KMS-11 (cell line): ENCODE measurements around the gene TACR3.

Source experiments
- H2AFZ ChIP-seq: fragments of 200-600 bp; sonication (generic); 2 replicates; pipeline ENCODE4 v1.6.1; 2016; ENCODE audit warnings: antibody characterized with exemption, mixed run types, low read depth
- H3K27ac ChIP-seq: fragments of 200-600 bp; sonication (generic); 2 replicates; pipeline ENCODE4 v1.6.1; 2016; ENCODE audit warnings: mild to moderate bottlenecking, mixed run types
- H3K27me3 ChIP-seq: fragments of 200-600 bp; sonication (generic); 2 replicates; pipeline ENCODE4 v1.6.1; 2017; ENCODE audit warnings: mild to moderate bottlenecking, low read depth, mixed run types, moderate library complexity; ENCODE audit not compliant: insufficient read depth
- H3K36me3 ChIP-seq: fragments of 200-600 bp; sonication (generic); 2 replicates; pipeline ENCODE4 v1.6.1; 2017; ENCODE audit warnings: mild to moderate bottlenecking, mixed run types; ENCODE audit not compliant: insufficient read depth
- H3K4me1 ChIP-seq: fragments of 200-600 bp; sonication (generic); 2 replicates; pipeline ENCODE4 v1.6.1; 2016; ENCODE audit warnings: mild to moderate bottlenecking, low read depth, mixed run types; ENCODE audit not compliant: poor library complexity, severe bottlenecking
- H3K4me2 ChIP-seq: fragments of 200-600 bp; sonication (generic); 2 replicates; pipeline ENCODE4 v1.7.0; 2016; ENCODE audit warnings: mild to moderate bottlenecking, mixed run types
- H3K4me3 ChIP-seq: fragments of 200-600 bp; sonication (generic); IDR thresholded peaks from 2 replicates; pipeline ENCODE4 v1.6.1; 2017; ENCODE audit warnings: low read depth, low read length, mixed read lengths; ENCODE audit not compliant: insufficient read depth
- H3K79me2 ChIP-seq: fragments of 200-600 bp; sonication (generic); 2 replicates; pipeline ENCODE4 v1.6.1; 2016; ENCODE audit warnings: low read depth, mixed run types; ENCODE audit not compliant: insufficient read depth
- H3K9ac ChIP-seq: fragments of 200-600 bp; sonication (generic); 2 replicates; pipeline ENCODE4 v1.6.1; 2016; ENCODE audit warnings: mild to moderate bottlenecking, mixed run types
- H4K20me1 ChIP-seq: fragments of 200-600 bp; sonication (generic); 2 replicates; pipeline ENCODE4 v1.6.1; 2016; ENCODE audit warnings: mild to moderate bottlenecking, mixed run types; ENCODE audit not compliant: insufficient read depth
- TF ChIP-seq, protein P1 (sequence below): fragments of 200-600 bp; sonication (generic); conservative IDR thresholded peaks from 2 replicates; pipeline ENCODE4 v1.6.1; 2017; ENCODE audit warnings: low read depth, mild to moderate bottlenecking, antibody characterized with exemption, low read length, moderate library complexity, mixed read lengths

The TACR3 gene, protein sequence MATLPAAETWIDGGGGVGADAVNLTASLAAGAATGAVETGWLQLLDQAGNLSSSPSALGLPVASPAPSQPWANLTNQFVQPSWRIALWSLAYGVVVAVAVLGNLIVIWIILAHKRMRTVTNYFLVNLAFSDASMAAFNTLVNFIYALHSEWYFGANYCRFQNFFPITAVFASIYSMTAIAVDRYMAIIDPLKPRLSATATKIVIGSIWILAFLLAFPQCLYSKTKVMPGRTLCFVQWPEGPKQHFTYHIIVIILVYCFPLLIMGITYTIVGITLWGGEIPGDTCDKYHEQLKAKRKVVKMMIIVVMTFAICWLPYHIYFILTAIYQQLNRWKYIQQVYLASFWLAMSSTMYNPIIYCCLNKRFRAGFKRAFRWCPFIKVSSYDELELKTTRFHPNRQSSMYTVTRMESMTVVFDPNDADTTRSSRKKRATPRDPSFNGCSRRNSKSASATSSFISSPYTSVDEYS

DNA sequence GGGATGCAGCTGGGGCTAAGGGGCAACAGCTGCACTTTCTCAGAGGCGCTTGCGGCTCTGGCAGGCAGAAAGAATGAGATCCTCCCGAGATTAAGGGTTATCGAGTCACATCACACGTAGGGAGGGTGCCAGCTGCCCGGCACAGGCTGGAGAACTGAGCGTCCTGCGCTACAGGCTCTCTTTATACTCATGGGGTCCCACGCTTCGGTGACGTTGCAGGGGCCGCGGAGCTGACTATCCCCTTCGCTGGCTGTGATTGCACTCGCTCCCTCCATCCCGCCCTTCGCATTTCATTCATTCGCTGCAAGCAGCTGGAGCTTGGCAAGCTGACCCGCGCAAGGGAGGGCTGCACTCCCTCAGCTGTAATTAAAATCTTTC, at the start of gene TACR3:
TSS of gene TACR3 (minus strand) at position 156 of the 378 bp plus-strand sequence. CDS start 310 bp downstream, outside the sequence.
- TF ChIP-seq, protein P1, sequence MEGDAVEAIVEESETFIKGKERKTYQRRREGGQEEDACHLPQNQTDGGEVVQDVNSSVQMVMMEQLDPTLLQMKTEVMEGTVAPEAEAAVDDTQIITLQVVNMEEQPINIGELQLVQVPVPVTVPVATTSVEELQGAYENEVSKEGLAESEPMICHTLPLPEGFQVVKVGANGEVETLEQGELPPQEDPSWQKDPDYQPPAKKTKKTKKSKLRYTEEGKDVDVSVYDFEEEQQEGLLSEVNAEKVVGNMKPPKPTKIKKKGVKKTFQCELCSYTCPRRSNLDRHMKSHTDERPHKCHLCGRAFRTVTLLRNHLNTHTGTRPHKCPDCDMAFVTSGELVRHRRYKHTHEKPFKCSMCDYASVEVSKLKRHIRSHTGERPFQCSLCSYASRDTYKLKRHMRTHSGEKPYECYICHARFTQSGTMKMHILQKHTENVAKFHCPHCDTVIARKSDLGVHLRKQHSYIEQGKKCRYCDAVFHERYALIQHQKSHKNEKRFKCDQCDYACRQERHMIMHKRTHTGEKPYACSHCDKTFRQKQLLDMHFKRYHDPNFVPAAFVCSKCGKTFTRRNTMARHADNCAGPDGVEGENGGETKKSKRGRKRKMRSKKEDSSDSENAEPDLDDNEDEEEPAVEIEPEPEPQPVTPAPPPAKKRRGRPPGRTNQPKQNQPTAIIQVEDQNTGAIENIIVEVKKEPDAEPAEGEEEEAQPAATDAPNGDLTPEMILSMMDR = no peak
- Histone ChIP-seq H3K36me3 (no peaks in the 10 kb centered on the region), H3K9ac (no peak within 1 kb of the TSS), H3K27me3 (no peaks in the 10 kb centered on the region), H4K20me1 (no peaks in the 10 kb centered on the region), H3K4me3 (no peak within 1 kb of the TSS), H3K27ac (no peak within 1 kb of the TSS), H3K4me1 (no peaks in the 10 kb centered on the region), H2AFZ (no peak within 1 kb of the TSS), H3K79me2 (no peaks in the 10 kb centered on the region), H3K4me2 (no peak within 1 kb of the TSS)

DNA sequence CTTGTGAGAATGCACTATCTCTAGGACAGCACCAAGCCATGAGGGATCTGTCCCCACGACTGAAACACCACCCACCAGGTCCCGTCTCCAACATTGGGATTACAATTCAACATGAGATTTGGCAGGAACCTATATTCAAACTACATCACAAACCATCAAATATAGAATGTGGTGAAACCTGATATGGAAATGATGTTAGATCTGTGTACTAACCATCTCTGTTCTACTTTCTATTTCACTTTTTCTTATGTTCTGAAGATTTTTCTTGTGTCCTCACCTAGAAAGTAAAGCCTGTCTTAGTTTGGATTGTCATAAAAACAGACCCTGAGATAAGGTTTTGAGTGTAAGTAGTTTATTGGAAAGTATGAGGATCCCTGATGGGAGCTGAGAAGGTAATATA, 37.8 kb upstream of the TACR3 start:
- Histone ChIP-seq H4K20me1 (no peaks in the 10 kb centered on the region), H3K4me2 (no peak overlapping the region), H3K4me3 (no peak overlapping the region), H2AFZ (no peak overlapping the region), H3K4me1 (no peaks in the 10 kb centered on the region), H3K9ac (no peak overlapping the region), H3K79me2 (no peaks in the 10 kb centered on the region), H3K36me3 (no peaks in the 10 kb centered on the region), H3K27me3 (no peaks in the 10 kb centered on the region), H3K27ac (no peak overlapping the region)
- TF ChIP-seq, protein P1 = no peak

DNA sequence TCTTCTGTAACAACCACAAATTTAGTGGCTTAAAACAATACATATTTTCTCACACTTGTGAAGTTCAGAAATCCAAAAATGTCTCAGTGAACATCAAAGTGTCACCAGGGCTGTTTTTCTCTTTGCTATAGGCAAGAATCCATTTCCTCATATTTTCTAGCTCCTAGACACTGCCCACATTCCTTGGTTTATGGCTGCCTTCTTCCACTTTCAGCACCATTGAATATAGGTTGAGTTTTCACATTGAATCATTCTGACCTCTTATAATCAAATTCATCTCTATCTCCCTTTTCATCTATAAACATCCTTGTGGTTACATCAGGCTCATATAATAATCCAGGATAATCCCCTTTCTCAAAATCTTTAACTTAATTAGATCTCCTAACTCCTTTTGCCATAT, 37.0 kb upstream of the TACR3 start:
- Histone ChIP-seq H3K4me1 (no peaks in the 10 kb centered on the region), H3K9ac (no peak overlapping the region), H3K4me2 (no peak overlapping the region), H3K36me3 (no peaks in the 10 kb centered on the region), H3K4me3 (no peak overlapping the region), H3K27me3 (no peaks in the 10 kb centered on the region), H3K79me2 (no peaks in the 10 kb centered on the region), H2AFZ (no peak overlapping the region), H4K20me1 (no peaks in the 10 kb centered on the region), H3K27ac (no peak overlapping the region)
- TF ChIP-seq, protein P1 = no peak

DNA sequence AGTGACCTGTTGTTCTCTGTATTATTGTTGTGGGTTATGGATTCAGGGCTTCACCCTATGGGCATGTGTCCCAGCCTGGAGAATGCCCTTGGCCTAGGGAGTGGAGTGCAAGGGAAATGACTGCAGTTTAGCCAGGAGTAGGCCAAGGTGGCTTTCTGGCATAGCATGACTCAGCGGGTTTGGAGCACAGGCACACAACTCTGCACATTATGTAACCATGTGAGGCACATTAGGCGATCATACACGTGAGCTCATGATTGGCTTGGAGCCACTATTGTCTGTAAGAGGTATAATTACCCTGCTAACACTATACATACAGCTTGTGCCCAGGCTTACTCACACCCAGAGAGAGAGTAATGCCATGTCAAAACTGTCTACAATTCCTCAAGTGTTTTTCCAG, 35.1 kb upstream of the TACR3 start:
- Histone ChIP-seq H3K79me2 (no peaks in the 10 kb centered on the region), H3K27me3 (no peaks in the 10 kb centered on the region), H4K20me1 (no peaks in the 10 kb centered on the region), H3K4me1 (no peaks in the 10 kb centered on the region), H3K4me2 (no peak overlapping the region), H3K4me3 (no peak overlapping the region), H2AFZ (no peak overlapping the region), H3K27ac (no peak overlapping the region), H3K9ac (no peak overlapping the region), H3K36me3 (no peaks in the 10 kb centered on the region)
- TF ChIP-seq, protein P1 = no peak
